Fibroblast of mammary gland (primary cell): Measurements from ENCODE around the gene BAIAP2L2.

ENCODE experiments used
- DNase-seq: peaks from one replicate; pipeline ENCODE4 v3.0.0-alpha.2; 2010; ENCODE audit warnings: low read depth
- H3K4me3 ChIP-seq: 2 replicates; pipeline ENCODE4 v1.5.1; 2011; ENCODE audit warnings: low read depth, mild to moderate bottlenecking, low read length, moderate library complexity; ENCODE audit not compliant: control insufficient read depth
- TF ChIP-seq, protein P1 (sequence below): conservative IDR thresholded peaks from 2 replicates; pipeline ENCODE4 v1.5.1; 2011; ENCODE audit warnings: low read depth, low read length, inconsistent platforms; ENCODE audit not compliant: control insufficient read depth, insufficient read depth

The BAIAP2L2 gene

DNA sequence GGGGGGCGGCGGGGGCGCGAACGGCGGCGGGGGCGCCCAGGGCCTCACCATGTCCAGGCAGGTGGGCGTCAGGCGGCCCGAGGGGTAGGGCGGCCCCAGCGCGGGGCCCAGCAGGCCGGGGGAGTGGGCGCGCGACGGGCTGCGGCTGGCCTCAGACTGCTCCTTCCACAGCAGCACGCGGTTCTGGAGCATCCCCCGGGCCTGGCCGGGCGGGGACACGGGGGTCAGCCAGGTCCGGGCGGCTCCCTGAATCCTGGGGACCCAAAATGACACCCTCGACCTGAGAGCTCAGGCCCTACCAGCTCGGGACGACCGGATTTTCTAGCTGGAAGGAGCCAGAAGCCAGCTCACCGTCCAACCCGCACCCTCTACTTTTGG is 21.0 kb downstream of the BAIAP2L2 start:
- no peak for DNase-seq
- TF ChIP-seq, protein P1, sequence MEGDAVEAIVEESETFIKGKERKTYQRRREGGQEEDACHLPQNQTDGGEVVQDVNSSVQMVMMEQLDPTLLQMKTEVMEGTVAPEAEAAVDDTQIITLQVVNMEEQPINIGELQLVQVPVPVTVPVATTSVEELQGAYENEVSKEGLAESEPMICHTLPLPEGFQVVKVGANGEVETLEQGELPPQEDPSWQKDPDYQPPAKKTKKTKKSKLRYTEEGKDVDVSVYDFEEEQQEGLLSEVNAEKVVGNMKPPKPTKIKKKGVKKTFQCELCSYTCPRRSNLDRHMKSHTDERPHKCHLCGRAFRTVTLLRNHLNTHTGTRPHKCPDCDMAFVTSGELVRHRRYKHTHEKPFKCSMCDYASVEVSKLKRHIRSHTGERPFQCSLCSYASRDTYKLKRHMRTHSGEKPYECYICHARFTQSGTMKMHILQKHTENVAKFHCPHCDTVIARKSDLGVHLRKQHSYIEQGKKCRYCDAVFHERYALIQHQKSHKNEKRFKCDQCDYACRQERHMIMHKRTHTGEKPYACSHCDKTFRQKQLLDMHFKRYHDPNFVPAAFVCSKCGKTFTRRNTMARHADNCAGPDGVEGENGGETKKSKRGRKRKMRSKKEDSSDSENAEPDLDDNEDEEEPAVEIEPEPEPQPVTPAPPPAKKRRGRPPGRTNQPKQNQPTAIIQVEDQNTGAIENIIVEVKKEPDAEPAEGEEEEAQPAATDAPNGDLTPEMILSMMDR, result no peak
- no peak overlapping the region for H3K4me3 ChIP-seq

DNA sequence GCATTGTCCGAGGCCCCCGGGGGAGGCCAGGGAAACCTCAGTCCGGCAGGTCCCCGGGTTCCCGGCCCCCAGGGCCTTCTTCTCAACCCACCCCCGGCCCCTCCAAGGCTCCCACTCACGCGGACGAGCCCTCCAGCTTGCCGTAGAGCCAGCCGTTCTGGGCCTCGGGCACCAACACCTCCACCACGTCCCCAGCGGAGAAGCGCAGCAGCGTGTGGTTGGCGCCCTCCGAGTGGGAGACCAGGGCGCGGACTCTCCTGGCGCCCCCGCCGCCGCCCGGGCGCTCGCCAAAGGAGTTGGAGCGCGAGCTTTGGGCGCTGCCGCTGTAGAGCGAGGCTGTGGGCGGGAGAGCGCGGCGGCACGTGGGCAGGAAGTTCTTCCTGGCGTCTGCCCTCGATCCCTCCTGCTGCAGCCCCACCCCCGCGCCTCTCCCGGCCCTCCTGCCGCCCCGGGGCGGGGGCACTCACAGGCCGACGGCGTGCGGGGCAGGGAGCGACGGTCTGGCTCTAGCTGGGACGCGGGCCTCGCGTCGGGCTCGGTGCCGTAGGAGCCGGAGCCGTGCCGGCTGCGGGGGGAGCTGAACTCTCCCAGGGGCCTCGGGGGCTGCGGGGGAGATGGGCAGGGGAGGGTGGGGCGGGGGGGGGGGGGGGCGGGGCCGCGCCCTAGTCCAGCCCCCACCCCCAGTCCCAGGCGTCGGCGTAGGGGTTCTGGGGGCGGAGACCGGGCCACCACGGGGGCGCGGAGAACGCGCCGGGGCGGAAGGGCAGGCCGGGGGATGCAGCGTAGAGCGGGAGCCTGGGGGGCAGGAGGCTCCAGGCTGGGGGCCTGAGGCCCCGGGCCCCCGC is 21.6 kb downstream of the BAIAP2L2 start:
- DNase-seq, result peak; percentile 36
- TF ChIP-seq, protein P1, result no peak
- H3K4me3 ChIP-seq, result peak overlapping the region; percentile 29

DNA sequence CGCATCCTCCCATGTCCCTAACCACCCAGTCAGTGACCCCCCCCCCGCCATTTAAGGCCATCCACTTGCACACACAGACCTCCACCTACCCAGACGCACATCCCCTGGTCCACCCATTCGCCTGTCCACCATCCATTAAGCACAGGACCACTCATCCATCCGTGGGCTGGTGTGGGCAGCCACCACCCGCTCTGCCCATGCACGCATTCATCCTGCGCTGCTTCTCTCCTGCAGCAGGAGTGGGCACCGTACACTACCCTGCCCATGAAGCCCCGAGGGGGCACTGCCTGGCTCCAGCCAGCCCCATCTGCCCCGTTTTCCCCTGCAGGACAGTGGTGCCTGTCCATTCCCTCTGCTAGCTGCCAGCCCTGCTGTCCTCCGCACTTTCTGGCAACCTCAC is 22.6 kb downstream of the BAIAP2L2 start:
- no peak overlapping the region for H3K4me3 ChIP-seq
- no peak for DNase-seq
- TF ChIP-seq, protein P1, result no peak

DNA sequence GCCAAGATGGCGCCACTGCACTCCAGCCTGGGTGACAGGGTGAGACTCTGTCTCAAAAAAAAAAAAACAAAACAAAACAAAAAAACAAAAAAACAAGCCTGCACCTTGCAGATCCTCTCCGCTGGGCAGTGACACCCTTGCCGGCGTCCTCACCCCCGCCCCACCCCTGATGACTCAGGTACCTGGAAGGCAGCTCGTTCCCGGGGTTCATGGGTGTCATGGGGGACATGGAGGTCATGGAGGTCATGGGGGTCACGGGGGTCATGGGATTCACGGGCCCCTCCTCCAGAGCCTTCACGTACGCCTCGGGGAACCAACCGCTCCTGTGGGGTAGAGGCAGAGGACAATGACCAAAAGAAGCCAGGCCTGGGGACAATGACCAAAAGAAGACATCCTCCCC is 23.5 kb downstream of the BAIAP2L2 start:
- H3K4me3 ChIP-seq, result no peak overlapping the region
- DNase-seq, result no peak
- TF ChIP-seq, protein P1, result no peak

DNA sequence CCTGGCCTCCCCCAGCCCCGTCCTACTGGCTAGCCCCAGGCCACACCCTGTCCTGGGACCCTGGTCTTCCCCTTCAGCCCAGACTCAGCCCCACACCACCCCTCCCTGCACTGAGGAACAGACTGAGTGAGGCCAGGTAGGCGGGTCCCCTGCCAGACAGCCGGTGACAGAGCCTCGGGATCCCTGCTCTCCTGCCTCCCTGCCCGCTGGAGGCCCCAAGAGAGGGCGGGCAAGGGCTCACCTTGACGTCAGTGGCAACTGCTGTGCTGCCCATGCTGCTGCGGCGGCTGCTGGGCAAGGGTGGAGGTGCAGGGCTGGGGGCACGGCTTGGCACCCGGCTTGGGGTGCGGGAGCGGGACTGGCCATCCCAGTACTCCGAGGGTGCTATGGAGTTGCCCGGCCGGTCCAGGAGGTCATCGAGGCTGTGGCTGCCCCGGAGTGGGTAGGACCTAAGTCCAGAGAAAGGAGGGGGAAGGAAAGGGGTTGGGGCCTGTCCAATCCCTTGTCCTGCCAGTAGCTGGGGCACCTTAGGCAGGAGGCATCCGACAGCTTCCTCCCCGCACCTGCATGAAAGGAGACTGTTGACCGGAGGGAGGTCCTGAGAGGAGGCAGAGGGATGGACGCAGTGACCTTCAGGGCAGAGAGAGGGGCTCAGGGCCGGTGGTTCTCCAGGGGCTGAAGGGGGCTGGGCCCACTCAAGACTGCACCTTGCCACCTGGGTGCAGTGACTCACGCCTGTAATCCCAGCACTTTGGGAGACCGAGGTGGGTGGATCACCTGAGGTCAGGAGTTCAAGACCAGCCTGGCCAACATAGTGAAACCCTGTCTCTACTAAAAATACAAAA is 24.3 kb downstream of the BAIAP2L2 start:
- TF ChIP-seq, protein P1, result no peak
- H3K4me3 ChIP-seq, result no peak overlapping the region
- no peak for DNase-seq

DNA sequence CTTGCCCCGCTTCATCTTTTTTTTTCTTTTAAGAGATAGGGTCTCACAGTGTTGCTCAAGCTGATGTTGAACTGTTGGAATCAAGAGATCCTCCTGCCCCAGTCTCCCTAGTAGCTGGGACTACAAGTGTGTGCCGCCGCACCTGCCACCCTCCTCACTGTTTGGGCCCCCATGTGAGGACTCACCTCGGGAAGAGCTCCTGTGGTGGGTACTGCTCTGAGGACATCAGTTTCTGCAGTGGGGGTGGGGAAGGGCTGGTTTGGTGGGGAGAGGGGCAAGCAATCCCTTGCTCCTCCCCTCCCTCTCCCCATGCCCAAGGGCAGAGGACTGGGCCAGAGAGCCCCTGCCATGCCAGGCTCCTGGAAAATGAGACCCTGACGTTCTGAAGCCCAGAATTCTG is 25.0 kb downstream of the BAIAP2L2 start:
- H3K4me3 ChIP-seq, result no peak overlapping the region
- TF ChIP-seq, protein P1, result no peak
- no peak for DNase-seq
